Endothelial cell of umbilical vein (primary cell): ENCODE data around the gene HBP1.
"Not testable (repeated sequence)": the region's sequence is repeated elsewhere in the genome, so short reads cannot be mapped to it uniquely, and the experiment has no call there.

Experiments used
- EZH2 ChIP-seq: IDR thresholded peaks from 2 replicates; pipeline ENCODE4 v1.6.1; 2012; ENCODE audit warnings: borderline replicate concordance, low read depth, mild to moderate bottlenecking, moderate library complexity, low read length, inconsistent platforms; ENCODE audit not compliant: severe bottlenecking
- JUN ChIP-seq: IDR thresholded peaks from 2 replicates; pipeline ENCODE4 v1.6.1; 2011; ENCODE audit warnings: borderline replicate concordance, low read depth; ENCODE audit not compliant: insufficient read length, insufficient read depth
- TF ChIP-seq, protein P1 (sequence below), 2 donors: IDR thresholded peaks; 1 replicate in 1 of 2; 2 replicates in 1 of 2; pipeline ENCODE4 v1.5.1; 2011; ENCODE audit warnings: low read length in 2 of 2, mild to moderate bottlenecking in 2 of 2, moderate library complexity in 2 of 2, control low read depth in 1 of 2, inconsistent platforms in 1 of 2, low read depth in 1 of 2; ENCODE audit not compliant: insufficient read depth in 1 of 2; ENCODE audit errors: extremely low read depth in 1 of 2

DNA sequence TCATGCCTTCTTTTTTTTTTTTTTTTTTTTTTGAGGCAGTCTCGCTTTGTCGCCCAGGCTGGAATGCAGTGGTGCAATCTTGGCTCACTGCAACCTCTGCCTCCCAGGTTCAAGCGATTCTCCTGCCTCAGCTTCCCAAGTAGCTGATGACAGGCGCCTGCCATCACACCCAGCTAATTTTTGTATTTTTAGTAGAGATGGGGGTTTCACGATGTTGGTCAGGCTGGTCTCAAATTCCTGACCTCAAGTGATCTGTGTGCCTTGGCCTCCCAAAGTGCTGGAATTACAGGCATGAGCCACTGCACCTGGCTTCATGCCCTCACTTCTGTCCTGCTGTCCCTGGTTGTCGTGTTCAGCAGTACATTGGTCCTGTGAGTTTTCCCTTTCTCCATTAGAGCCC is 52.0 kb downstream of the HBP1 start:
- not testable (repeated sequence) for TF ChIP-seq JUN, EZH2
- TF ChIP-seq, protein P1, sequence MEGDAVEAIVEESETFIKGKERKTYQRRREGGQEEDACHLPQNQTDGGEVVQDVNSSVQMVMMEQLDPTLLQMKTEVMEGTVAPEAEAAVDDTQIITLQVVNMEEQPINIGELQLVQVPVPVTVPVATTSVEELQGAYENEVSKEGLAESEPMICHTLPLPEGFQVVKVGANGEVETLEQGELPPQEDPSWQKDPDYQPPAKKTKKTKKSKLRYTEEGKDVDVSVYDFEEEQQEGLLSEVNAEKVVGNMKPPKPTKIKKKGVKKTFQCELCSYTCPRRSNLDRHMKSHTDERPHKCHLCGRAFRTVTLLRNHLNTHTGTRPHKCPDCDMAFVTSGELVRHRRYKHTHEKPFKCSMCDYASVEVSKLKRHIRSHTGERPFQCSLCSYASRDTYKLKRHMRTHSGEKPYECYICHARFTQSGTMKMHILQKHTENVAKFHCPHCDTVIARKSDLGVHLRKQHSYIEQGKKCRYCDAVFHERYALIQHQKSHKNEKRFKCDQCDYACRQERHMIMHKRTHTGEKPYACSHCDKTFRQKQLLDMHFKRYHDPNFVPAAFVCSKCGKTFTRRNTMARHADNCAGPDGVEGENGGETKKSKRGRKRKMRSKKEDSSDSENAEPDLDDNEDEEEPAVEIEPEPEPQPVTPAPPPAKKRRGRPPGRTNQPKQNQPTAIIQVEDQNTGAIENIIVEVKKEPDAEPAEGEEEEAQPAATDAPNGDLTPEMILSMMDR (IDR thresholded peaks at IDR 0.05; ENCODE audit: extremely low read depth in 1 of 2, insufficient read depth in 1 of 2, low read depth in 1 of 2, low read length in 2 of 2) = not testable (repeated sequence)
